ENCODE measurements around the gene SGK2. TPM values are rescaled to one million over a fixed set of nuclear protein-coding genes. Genes with fewer than 3 reads are reported as not detected.
A peak's percentile ranks its signal among the peaks of the same experiment; 100 is the strongest.

The SGK2 gene
- 1 to 10 TPM in 1 of 4 donors, under 1 TPM in 1, not detected in 2; 0.16 to 2.2 TPM for total RNA-seq

DNA sequence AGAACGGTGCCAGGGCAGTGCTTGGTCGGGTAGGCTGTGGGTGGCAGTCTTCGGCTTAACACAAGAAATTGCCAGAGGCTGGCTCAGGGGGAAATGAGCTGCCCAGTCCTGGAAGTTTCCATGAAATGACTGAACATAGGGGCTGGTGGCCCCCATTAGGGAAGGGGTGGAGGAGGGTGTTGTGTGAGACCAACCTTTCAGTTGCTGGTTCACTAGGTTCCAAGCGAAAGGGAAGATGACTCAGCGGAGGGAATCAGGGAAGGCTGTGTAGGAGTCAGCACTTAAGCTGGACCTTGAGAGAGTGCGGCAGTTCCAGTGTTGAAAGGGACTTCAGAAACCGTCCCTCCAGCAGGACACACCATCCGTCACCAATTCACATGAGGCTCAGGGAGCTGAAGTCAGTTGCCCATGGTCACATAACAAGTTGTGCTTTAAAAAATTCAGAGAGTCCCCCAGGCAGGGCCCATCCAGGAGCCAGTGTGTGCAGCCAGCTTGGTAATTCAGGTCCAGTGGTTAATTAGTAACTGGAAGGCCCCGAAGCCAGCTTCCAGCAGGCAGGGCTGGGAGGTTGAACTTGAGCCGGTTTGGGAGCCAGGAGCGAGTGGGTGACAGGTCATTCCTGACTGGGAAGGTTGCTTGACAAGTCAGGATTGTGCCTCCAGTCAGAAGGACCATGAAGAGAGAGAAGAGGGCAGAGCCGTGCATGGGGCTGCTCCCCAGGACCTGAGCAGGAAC is at the start of gene SGK2:
TSS of gene SGK2 (plus strand) at position 616 of the 735 bp plus-strand sequence. CDS start 7,469 bp downstream, outside the sequence.
- Histone ChIP-seq H3K4me1 (no peaks in the 10 kb centered on the region), H3K4me3 (no peak within 1 kb of the TSS), H3K9me3 (no peaks in the 10 kb centered on the region), H3K27me3 (no peaks in the 10 kb centered on the region), H3K36me3 (no peaks in the 10 kb centered on the region), H3K27ac (no peak within 1 kb of the TSS)
- TF ChIP-seq POLR2A (IDR thresholded peaks at IDR 0.05): no peak
- TF ChIP-seq, protein P1, sequence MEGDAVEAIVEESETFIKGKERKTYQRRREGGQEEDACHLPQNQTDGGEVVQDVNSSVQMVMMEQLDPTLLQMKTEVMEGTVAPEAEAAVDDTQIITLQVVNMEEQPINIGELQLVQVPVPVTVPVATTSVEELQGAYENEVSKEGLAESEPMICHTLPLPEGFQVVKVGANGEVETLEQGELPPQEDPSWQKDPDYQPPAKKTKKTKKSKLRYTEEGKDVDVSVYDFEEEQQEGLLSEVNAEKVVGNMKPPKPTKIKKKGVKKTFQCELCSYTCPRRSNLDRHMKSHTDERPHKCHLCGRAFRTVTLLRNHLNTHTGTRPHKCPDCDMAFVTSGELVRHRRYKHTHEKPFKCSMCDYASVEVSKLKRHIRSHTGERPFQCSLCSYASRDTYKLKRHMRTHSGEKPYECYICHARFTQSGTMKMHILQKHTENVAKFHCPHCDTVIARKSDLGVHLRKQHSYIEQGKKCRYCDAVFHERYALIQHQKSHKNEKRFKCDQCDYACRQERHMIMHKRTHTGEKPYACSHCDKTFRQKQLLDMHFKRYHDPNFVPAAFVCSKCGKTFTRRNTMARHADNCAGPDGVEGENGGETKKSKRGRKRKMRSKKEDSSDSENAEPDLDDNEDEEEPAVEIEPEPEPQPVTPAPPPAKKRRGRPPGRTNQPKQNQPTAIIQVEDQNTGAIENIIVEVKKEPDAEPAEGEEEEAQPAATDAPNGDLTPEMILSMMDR (IDR thresholded peaks at IDR 0.05): no peak
- TF ChIP-seq POLR2AphosphoS5 (IDR thresholded peaks at IDR 0.05): no peak
- no peak for TF ChIP-seq EP300 (IDR thresholded peaks at IDR 0.05)
- 89 to 100% methylated on average over 3 of the region's 12 CpGs for WGBS, 2 donors (ENCODE audit: low coverage in 1 of 2)
- ATAC-seq: no peak

DNA sequence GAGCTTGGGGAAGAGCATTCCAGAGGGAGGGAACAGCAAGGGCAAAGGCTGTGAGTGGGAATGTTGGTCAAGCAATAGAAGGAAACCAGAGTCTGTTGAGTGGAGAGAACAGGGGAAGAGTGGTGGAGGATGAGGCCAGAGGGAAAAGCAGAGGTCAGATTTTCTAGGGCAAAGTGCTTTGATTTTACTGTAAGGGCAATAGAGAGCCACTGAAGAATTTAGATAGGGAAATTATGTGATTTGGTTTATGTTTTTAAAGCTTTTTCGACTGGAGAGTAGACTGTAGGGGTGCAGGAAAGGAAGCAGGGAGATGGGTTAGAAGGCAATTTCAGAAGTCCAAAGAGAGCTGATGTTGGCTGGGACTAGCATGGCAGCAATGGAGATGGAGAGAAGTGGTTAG is 46.9 kb upstream of the SGK2 start:
- no peak for ATAC-seq
- Histone ChIP-seq H3K27me3 (peaks cover 21% of the 10 kb centered on the region), H3K36me3 (no peaks in the 10 kb centered on the region), H3K4me3 (no peak overlapping the region), H3K4me1 (peaks cover 0 to 39% (median 10%) of the 10 kb centered on the region in 3 donors), H3K9me3 (no peaks in the 10 kb centered on the region), H3K27ac (no peak overlapping the region)
- WGBS, 2 donors (ENCODE audit: low coverage in 1 of 2): 67 to 80% methylated on average over 1 of the region's 1 CpG
- no peak for TF ChIP-seq POLR2AphosphoS5 (IDR thresholded peaks at IDR 0.05)
- TF ChIP-seq, protein P1 (IDR thresholded peaks at IDR 0.05): no peak
- no peak for TF ChIP-seq POLR2A (IDR thresholded peaks at IDR 0.05)
- no peak for TF ChIP-seq EP300 (IDR thresholded peaks at IDR 0.05)

DNA sequence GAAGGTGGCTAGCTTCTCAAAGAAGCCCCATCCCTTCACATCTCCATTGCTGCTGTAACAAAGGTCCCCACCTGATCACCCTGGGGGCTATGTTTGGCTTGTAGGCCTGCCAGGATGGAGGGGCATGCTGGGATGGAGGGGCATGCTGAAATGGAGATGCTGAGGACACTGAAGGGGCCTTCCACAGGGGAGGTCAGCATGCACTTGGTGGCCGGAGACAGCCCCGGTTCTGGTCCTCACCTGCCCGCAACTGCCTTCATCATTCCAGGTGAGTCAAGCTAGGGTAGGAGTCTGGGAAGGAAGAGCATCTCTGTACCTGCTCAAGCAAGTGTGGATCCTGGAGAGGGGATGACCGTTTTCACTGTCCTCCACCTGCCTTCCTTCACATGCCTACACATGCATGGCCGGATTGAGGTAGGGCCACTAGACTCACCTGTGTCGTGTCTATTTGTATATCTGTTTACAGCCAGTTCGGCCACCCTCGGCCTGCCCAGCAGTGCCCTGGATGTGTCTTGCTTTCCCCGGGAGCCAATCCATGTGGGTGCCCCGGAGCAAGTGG is 45.4 kb upstream of the SGK2 start:
- Histone ChIP-seq H3K36me3 (peaks cover 0 to 12% of the 10 kb centered on the region in 2 donors), H3K4me1 (peaks cover 0 to 23% (median 6%) of the 10 kb centered on the region in 3 donors), H3K27ac (peak overlapping the region in 3 of 4 donors; percentile 72 to 83 (median 78)), H3K27me3 (peaks cover 5% of the 10 kb centered on the region), H3K9me3 (no peaks in the 10 kb centered on the region), H3K4me3 (peak overlapping the region; percentile 19 to 63)
- ATAC-seq: no peak
- TF ChIP-seq POLR2A (IDR thresholded peaks at IDR 0.05): peak in 1 of 2 donors; percentile 36
- no peak for TF ChIP-seq EP300 (IDR thresholded peaks at IDR 0.05)
- TF ChIP-seq POLR2AphosphoS5 (IDR thresholded peaks at IDR 0.05): no peak
- TF ChIP-seq, protein P1 (IDR thresholded peaks at IDR 0.05): no peak
- no CpG with 5 or more reads among the region's 10 CpGs for WGBS, 2 donors (ENCODE audit: low coverage in 1 of 2)

DNA sequence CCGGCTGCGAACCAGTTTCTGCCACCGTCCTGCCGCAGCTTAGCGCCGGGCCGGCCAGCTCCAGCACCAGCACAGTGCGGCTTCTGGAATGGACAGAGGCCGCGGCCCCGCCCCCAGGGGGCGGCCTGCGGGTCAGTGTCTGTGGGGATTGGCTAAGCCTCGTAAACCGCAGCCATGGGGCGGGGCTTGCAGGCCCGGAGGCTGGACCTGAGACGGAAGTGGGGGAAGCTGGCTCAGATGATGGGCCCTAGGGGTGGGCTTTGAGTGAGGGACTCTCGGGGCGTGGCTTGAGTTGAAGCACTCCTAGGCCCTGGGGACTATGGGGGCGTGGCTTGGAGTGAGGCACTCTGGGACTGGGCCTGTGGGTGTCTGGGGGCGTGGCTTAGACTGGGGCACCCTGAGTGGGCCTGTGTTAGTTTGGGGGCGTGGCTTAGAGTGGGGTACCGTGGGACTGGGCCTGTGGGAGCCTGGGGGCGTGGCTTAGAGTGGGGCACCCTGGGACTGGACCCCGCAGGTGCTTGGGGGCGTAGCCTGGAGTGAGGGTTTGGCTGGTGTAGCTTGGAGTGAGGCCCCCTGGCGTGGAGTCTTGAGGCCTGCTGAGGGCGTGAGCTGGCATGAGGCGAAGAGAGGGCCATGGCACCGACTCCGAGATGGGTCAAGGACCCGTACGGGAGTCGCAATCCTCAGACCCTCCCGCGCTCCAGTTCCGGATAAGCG is 44.7 kb upstream of the SGK2 start:
- H3K4me3 ChIP-seq: peak overlapping the region; percentile 33 to 63
- H3K36me3 ChIP-seq: peaks cover 0 to 14% of the 10 kb centered on the region in 2 donors
- H3K4me1 ChIP-seq: peaks cover 0 to 21% (median 6%) of the 10 kb centered on the region in 3 donors
- WGBS, 2 donors (ENCODE audit: low coverage in 1 of 2): 100% methylated on average over 2 of the region's 39 CpGs; no CpG with 5 or more reads in 1 of the 2 donors
- no peaks in the 10 kb centered on the region for H3K9me3 ChIP-seq
- no peaks in the 10 kb centered on the region for H3K27me3 ChIP-seq
- ATAC-seq: peak; percentile 95
- TF ChIP-seq POLR2A (IDR thresholded peaks at IDR 0.05): peak in 1 of 2 donors; percentile 20
- TF ChIP-seq POLR2AphosphoS5 (IDR thresholded peaks at IDR 0.05): peak; percentile 16
- TF ChIP-seq, protein P1 (IDR thresholded peaks at IDR 0.05): peak in 3 of 4 experiments; percentile 13 to 45 (median 41)
- TF ChIP-seq EP300 (IDR thresholded peaks at IDR 0.05): no peak
- peak overlapping the region in 3 of 4 donors; percentile 72 to 83 (median 78) for H3K27ac ChIP-seq

All from gastroesophageal sphincter (tissue), 4 donors.